ENCODE results near the gene C22orf15. TPM values are rescaled to one million over a fixed set of nuclear protein-coding genes. Genes with fewer than 3 reads are reported as not detected.

The C22orf15 gene
- total RNA-seq, 1 donor from 2014 or later: not detected

- no peaks in the 10 kb centered on the region for H3K27me3 ChIP-seq
- peaks cover 4 to 10% of the 10 kb centered on the region in 2 donors for H3K4me1 ChIP-seq
- TF ChIP-seq, protein P1, sequence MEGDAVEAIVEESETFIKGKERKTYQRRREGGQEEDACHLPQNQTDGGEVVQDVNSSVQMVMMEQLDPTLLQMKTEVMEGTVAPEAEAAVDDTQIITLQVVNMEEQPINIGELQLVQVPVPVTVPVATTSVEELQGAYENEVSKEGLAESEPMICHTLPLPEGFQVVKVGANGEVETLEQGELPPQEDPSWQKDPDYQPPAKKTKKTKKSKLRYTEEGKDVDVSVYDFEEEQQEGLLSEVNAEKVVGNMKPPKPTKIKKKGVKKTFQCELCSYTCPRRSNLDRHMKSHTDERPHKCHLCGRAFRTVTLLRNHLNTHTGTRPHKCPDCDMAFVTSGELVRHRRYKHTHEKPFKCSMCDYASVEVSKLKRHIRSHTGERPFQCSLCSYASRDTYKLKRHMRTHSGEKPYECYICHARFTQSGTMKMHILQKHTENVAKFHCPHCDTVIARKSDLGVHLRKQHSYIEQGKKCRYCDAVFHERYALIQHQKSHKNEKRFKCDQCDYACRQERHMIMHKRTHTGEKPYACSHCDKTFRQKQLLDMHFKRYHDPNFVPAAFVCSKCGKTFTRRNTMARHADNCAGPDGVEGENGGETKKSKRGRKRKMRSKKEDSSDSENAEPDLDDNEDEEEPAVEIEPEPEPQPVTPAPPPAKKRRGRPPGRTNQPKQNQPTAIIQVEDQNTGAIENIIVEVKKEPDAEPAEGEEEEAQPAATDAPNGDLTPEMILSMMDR (IDR thresholded peaks at IDR 0.05): no peak
- DNase-seq (ENCODE audit: low spot score in 2 of 2): no peak
- H3K36me3 ChIP-seq: no peaks in the 10 kb centered on the region
- no peaks in the 10 kb centered on the region for H3K9me3 ChIP-seq
- no peak overlapping the region for H3K27ac ChIP-seq
- no peak overlapping the region for H3K4me3 ChIP-seq
- intact Hi-C loops (cut with DNase I): no loop called here
Observed at GRCh38 chr22:23784215-23784732, 21.5 kb downstream of the C22orf15 start.

DNA sequence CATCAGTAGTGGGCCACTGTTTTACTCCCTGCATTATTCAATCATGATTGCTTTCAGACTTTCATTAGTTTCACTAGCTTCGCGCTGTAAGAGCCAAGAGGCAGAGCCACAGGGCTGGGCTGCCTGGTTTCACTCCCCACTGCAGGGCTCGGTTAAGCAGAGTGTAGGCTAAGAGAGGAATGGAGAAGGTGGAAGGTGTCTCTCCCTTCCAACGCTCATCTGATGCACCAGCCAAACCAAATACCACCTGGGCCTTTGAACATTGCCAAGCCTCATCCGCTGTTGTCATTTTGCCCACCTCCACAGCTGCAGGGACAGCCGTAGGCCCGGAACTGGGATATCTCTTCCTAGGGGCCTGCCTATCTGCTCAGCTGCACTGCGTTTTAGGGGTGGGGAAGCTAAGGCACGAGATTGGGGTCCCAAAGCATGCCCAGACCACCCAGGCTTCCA lies 23.5 kb downstream of the C22orf15 start:
- Histone ChIP-seq H3K9me3 (no peaks in the 10 kb centered on the region), H3K36me3 (no peaks in the 10 kb centered on the region), H3K4me3 (peak overlapping the region; percentile 93 to 99), H3K4me1 (peaks cover 4 to 10% of the 10 kb centered on the region in 2 donors), H3K27ac (peak overlapping the region; percentile 99 to 100), H3K27me3 (no peaks in the 10 kb centered on the region)
- TF ChIP-seq, protein P1 (IDR thresholded peaks at IDR 0.05): no peak
- no peak for DNase-seq (ENCODE audit: low spot score in 2 of 2)
- intact Hi-C loops (cut with DNase I): loop anchor here (1.0 kb wide), 1 partner anchor 53 kb away; the partner anchor contains the start of gene DERL3

- no peaks in the 10 kb centered on the region for H3K27me3 ChIP-seq
- peak within 1 kb of the TSS; percentile 93 to 99 for H3K4me3 ChIP-seq
- peak; percentile 79 to 97 for DNase-seq (ENCODE audit: low spot score in 2 of 2)
- intact Hi-C loops (cut with DNase I): loop anchor here (1.0 kb wide), 1 partner anchor 52 kb away; the partner anchor contains the start of gene DERL3
- H3K36me3 ChIP-seq: peaks cover 0 to 4% of the 10 kb centered on the region in 2 donors
- peaks cover 4 to 10% of the 10 kb centered on the region in 2 donors for H3K4me1 ChIP-seq
- no peaks in the 10 kb centered on the region for H3K9me3 ChIP-seq
- TF ChIP-seq, protein P1 (IDR thresholded peaks at IDR 0.05): no peak
- peak within 1 kb of the TSS; percentile 99 to 100 for H3K27ac ChIP-seq
Observed at GRCh38 chr22:23786752-23787599, 24.2 kb downstream of the C22orf15 start, which contains the start of gene SMARCB1. Gene SMARCB1, plus strand, starts transcription at chr22:23786966. Its CDS starts 204 bp downstream, at chr22:23787170.

GRCh38 chr22:23787600-23787896 lies 24.8 kb downstream of the C22orf15 start:
- Histone ChIP-seq H3K4me3 (peak overlapping the region; percentile 93 to 99), H3K27me3 (no peaks in the 10 kb centered on the region), H3K9me3 (no peaks in the 10 kb centered on the region), H3K4me1 (peaks cover 4 to 10% of the 10 kb centered on the region in 2 donors), H3K36me3 (peaks cover 0 to 10% of the 10 kb centered on the region in 2 donors), H3K27ac (peak overlapping the region in 1 of 2 donors; percentile 100)
- no peak for DNase-seq (ENCODE audit: low spot score in 2 of 2)
- intact Hi-C loops (cut with DNase I): no loop called here
- TF ChIP-seq, protein P1 (IDR thresholded peaks at IDR 0.05): no peak

- Histone ChIP-seq H3K4me3 (peak overlapping the region; percentile 93 to 99), H3K4me1 (peaks cover 4 to 10% of the 10 kb centered on the region in 2 donors), H3K36me3 (peaks cover under 1 to 13% of the 10 kb centered on the region in 2 donors), H3K9me3 (no peaks in the 10 kb centered on the region), H3K27ac (no peak overlapping the region), H3K27me3 (no peaks in the 10 kb centered on the region)
- DNase-seq (ENCODE audit: low spot score in 2 of 2): no peak
- TF ChIP-seq, protein P1 (IDR thresholded peaks at IDR 0.05): no peak
- intact Hi-C loops (cut with DNase I): loop anchor here (2.0 kb wide), 1 partner anchor 15 kb away; the partner anchor contains the start of gene MMP11
Observed at GRCh38 chr22:23787910-23788309, 25.1 kb downstream of the C22orf15 start.

Measured in ascending aorta (tissue), 2 donors.